ENCODE data around the gene MVB12A. TPM values are rescaled to one million over a fixed set of nuclear protein-coding genes. Genes with fewer than 3 reads are reported as not detected.

Gene MVB12A
- total RNA-seq, 1 donor from 2014 or later, result 56.6 TPM

GRCh38 chr19:17455308-17456123 lies 35.7 kb downstream of the MVB12A start:
- DNase-seq (ENCODE audit: low spot score, unreplicated experiment), result no peak
- no peaks in the 10 kb centered on the region for H3K4me1 Mint-ChIP-seq (ENCODE audit: low read depth)
- no peak for TF ChIP-seq CTCF (IDR thresholded peaks at IDR 0.05; ENCODE audit: unreplicated experiment)
- peaks cover 3% of the 10 kb centered on the region for H3K9me3 Mint-ChIP-seq (ENCODE audit: low read depth)
- no peak overlapping the region for H3K27ac Mint-ChIP-seq
- H3K4me3 Mint-ChIP-seq (ENCODE audit: low read depth), result no peak overlapping the region
- H3K27me3 Mint-ChIP-seq, result peaks cover 42% of the 10 kb centered on the region
- H3K36me3 Mint-ChIP-seq (ENCODE audit: insufficient read depth), result no peaks in the 10 kb centered on the region

GRCh38 chr19:17456127-17456526 lies 36.3 kb downstream of the MVB12A start:
- Mint-ChIP-seq H3K4me3 (ENCODE audit: low read depth) (no peak overlapping the region), H3K9me3 (ENCODE audit: low read depth) (peaks cover 3% of the 10 kb centered on the region), H3K27me3 (peaks cover 42% of the 10 kb centered on the region), H3K27ac (no peak overlapping the region), H3K36me3 (ENCODE audit: insufficient read depth) (no peaks in the 10 kb centered on the region), H3K4me1 (ENCODE audit: low read depth) (no peaks in the 10 kb centered on the region)
- no peak for TF ChIP-seq CTCF (IDR thresholded peaks at IDR 0.05; ENCODE audit: unreplicated experiment)
- no peak for DNase-seq (ENCODE audit: low spot score, unreplicated experiment)

GRCh38 chr19:17457616-17458015 lies 37.8 kb downstream of the MVB12A start:
- Mint-ChIP-seq H3K27me3 (peaks cover 39% of the 10 kb centered on the region), H3K4me3 (ENCODE audit: low read depth) (no peak overlapping the region), H3K9me3 (ENCODE audit: low read depth) (peaks cover 3% of the 10 kb centered on the region), H3K36me3 (ENCODE audit: insufficient read depth) (no peaks in the 10 kb centered on the region), H3K27ac (no peak overlapping the region), H3K4me1 (ENCODE audit: low read depth) (no peaks in the 10 kb centered on the region)
- TF ChIP-seq CTCF (IDR thresholded peaks at IDR 0.05; ENCODE audit: unreplicated experiment), result no peak
- no peak for DNase-seq (ENCODE audit: low spot score, unreplicated experiment)

GRCh38 chr19:17458970-17459369 lies 39.1 kb downstream of the MVB12A start:
- Mint-ChIP-seq H3K27me3 (peaks cover 31% of the 10 kb centered on the region), H3K9me3 (ENCODE audit: low read depth) (no peaks in the 10 kb centered on the region), H3K36me3 (ENCODE audit: insufficient read depth) (no peaks in the 10 kb centered on the region), H3K4me1 (ENCODE audit: low read depth) (no peaks in the 10 kb centered on the region), H3K4me3 (ENCODE audit: low read depth) (no peak overlapping the region), H3K27ac (no peak overlapping the region)
- DNase-seq (ENCODE audit: low spot score, unreplicated experiment), result no peak
- no peak for TF ChIP-seq CTCF (IDR thresholded peaks at IDR 0.05; ENCODE audit: unreplicated experiment)

GRCh38 chr19:17460372-17461230 lies 40.8 kb downstream of the MVB12A start, which contains the start of gene NXNL1:
Gene NXNL1 (minus strand): TSS chr19:17460926. CDS start chr19:17460869, 57 bp downstream.
- DNase-seq (ENCODE audit: low spot score, unreplicated experiment), result no peak
- no peaks in the 10 kb centered on the region for H3K9me3 Mint-ChIP-seq (ENCODE audit: low read depth)
- no peak for TF ChIP-seq CTCF (IDR thresholded peaks at IDR 0.05; ENCODE audit: unreplicated experiment)
- no peak within 1 kb of the TSS for H3K27ac Mint-ChIP-seq
- H3K36me3 Mint-ChIP-seq (ENCODE audit: insufficient read depth), result no peaks in the 10 kb centered on the region
- no peaks in the 10 kb centered on the region for H3K4me1 Mint-ChIP-seq (ENCODE audit: low read depth)
- H3K27me3 Mint-ChIP-seq, result peaks cover 20% of the 10 kb centered on the region
- no peak within 1 kb of the TSS for H3K4me3 Mint-ChIP-seq (ENCODE audit: low read depth)
